H1 (cell line): ENCODE data around the gene MRPS6. TPM values are rescaled to one million over a fixed set of nuclear protein-coding genes. Genes with fewer than 3 reads are reported as not detected.

Experiments
- CTCF ChIA-PET: fragments of 300-600 bp; sonication (Branson Sonifier 250); formaldehyde crosslinking; loops from one replicate; lab custom pipeline; 2021; ENCODE audit not compliant: partially characterized antibody; lab: Charles Lee
- POLR2A ChIA-PET: fragments of 300-600 bp; sonication (Branson Sonifier 250); formaldehyde crosslinking; loops from one replicate; lab custom pipeline; 2021; ENCODE audit warnings: inconsistent platforms; ENCODE audit not compliant: partially characterized antibody; lab: Charles Lee
- DNase-seq, 2 experiments: peaks; one replicate each; pipeline versions ENCODE4 v3.0.0 to v3.0.0-alpha.2; 2010 to 2022; ENCODE audit warnings: low spot score in 2 of 2, low read depth in 1 of 2, mixed read lengths in 1 of 2
- FAIRE-seq: peaks from 2 replicates; lab custom pipeline; 2011; peaks lifted over from hg19 to GRCh38; lab: Jason Lieb, UNC
- H2AFZ ChIP-seq: 2 replicates; pipeline ENCODE4 v1.8.1; 2012; ENCODE audit warnings: low read length, inconsistent platforms
- H2AK5ac ChIP-seq: 2 replicates; pipeline ENCODE4 v1.6.1; 2013; ENCODE audit warnings: low read depth, low read length
- H2BK120ac ChIP-seq: replicated peaks from 2 replicates; pipeline ENCODE3; 2013; ENCODE audit warnings: low read depth, low read length, inconsistent platforms
- H2BK12ac ChIP-seq: 2 replicates; pipeline ENCODE4 v1.6.1; 2013; ENCODE audit warnings: low read depth, low read length
- H2BK15ac ChIP-seq: 2 replicates; pipeline ENCODE4 v1.6.1; 2013; ENCODE audit warnings: low read length
- H2BK20ac ChIP-seq: 2 replicates; pipeline ENCODE4 v1.6.1; 2013; ENCODE audit warnings: low read length
- H2BK5ac ChIP-seq: 2 replicates; pipeline ENCODE4 v1.6.1; 2013; ENCODE audit warnings: low read depth, low read length
- H3K14ac ChIP-seq: 2 replicates; pipeline ENCODE4 v1.6.1; 2013; ENCODE audit warnings: inconsistent platforms; ENCODE audit not compliant: insufficient read length
- H3K18ac ChIP-seq: 2 replicates; pipeline ENCODE4 v1.6.1; 2013; ENCODE audit warnings: low read length; ENCODE audit errors: extremely low read depth
- H3K23ac ChIP-seq: 2 replicates; pipeline ENCODE4 v1.6.1; 2013; ENCODE audit warnings: inconsistent platforms; ENCODE audit not compliant: insufficient read length
- H3K23me2 ChIP-seq: 2 replicates; pipeline ENCODE4 v1.6.1; 2013; ENCODE audit warnings: low read depth, low read length
- H3K27ac ChIP-seq: 2 replicates; pipeline ENCODE4 v1.6.1; 2011; ENCODE audit warnings: low read depth, low read length, inconsistent platforms
- H3K27me3 ChIP-seq, 4 experiments: replicated peaks in 1 of 4; 1 replicate in 1 of 4; 2 replicates in 3 of 4; pipeline versions ENCODE4 v1.6.1 to v1.8.1; 2011 to 2013; ENCODE audit warnings: low read length in 3 of 4, mild to moderate bottlenecking in 3 of 4, inconsistent platforms in 2 of 4, mixed read lengths in 2 of 4, moderate library complexity in 1 of 4; ENCODE audit not compliant: control insufficient read depth in 3 of 4, insufficient read depth in 3 of 4; ENCODE audit errors: extremely low read depth in 1 of 4
- H3K36me3 ChIP-seq, 4 experiments: 2 replicates each; pipeline versions ENCODE4 v1.6.1 to v1.8.1; 2011 to 2013; ENCODE audit warnings: mild to moderate bottlenecking in 4 of 4, low read length in 3 of 4, moderate library complexity in 2 of 4, control low read depth in 1 of 4, inconsistent platforms in 1 of 4; ENCODE audit not compliant: insufficient read depth in 4 of 4, control insufficient read depth in 2 of 4
- H3K4ac ChIP-seq: replicated peaks from 2 replicates; pipeline ENCODE3; 2013; ENCODE audit warnings: low read length, low read depth, mixed read lengths, inconsistent platforms; ENCODE audit not compliant: insufficient read length
- H3K4me1 ChIP-seq, 4 experiments: replicated peaks in 1 of 4; 1 replicate in 1 of 4; 2 replicates in 3 of 4; pipeline versions ENCODE4 v1.6.1 to v1.8.1; 2011 to 2013; ENCODE audit warnings: low read length in 3 of 4, inconsistent platforms in 2 of 4, mixed read lengths in 1 of 4; ENCODE audit not compliant: insufficient read depth in 4 of 4, control insufficient read depth in 3 of 4
- H3K4me2 ChIP-seq, 2 experiments: 2 replicates each; pipeline versions ENCODE4 v1.6.1 to v1.8.1; 2011 to 2013; ENCODE audit warnings: low read depth in 2 of 2, low read length in 2 of 2, control low read depth in 1 of 2, inconsistent platforms in 1 of 2, mild to moderate bottlenecking in 1 of 2; ENCODE audit not compliant: insufficient read depth in 1 of 2
- H3K4me3 ChIP-seq, 4 experiments: fragments of 200-600, 300-600 bp in 1 of 4; sonication (generic), shearing (Covaris generic), sonication (Bioruptor Twin) in 1 of 4; 2 replicates each; pipeline versions ENCODE4 v1.5.1 to v1.8.1; 2011 to 2016; ENCODE audit warnings: low read length in 4 of 4, low read depth in 3 of 4, control low read depth in 2 of 4, inconsistent platforms in 2 of 4, mild to moderate bottlenecking in 2 of 4, mixed read lengths in 1 of 4, moderate library complexity in 1 of 4; ENCODE audit not compliant: insufficient read depth in 2 of 4; ENCODE audit errors: extremely low read depth in 1 of 4
- H3K56ac ChIP-seq: replicated peaks from 2 replicates; pipeline ENCODE3; 2013; ENCODE audit warnings: low read depth, mild to moderate bottlenecking, mixed read lengths, low read length, inconsistent platforms; ENCODE audit not compliant: insufficient read length
- H3K79me1 ChIP-seq: 2 replicates; pipeline ENCODE4 v1.6.1; 2013; ENCODE audit warnings: low read depth, low read length, control low read depth
- H3K79me2 ChIP-seq, 2 experiments: 2 replicates each; pipeline versions ENCODE4 v1.6.1 to v1.8.1; 2012 to 2013; ENCODE audit warnings: low read length in 2 of 2, mild to moderate bottlenecking in 2 of 2, inconsistent platforms in 1 of 2; ENCODE audit not compliant: insufficient read depth in 2 of 2, control insufficient read depth in 1 of 2
- H3K9ac ChIP-seq, 4 experiments: replicated peaks in 1 of 4; 1 replicate in 1 of 4; 2 replicates in 3 of 4; pipeline versions ENCODE4 v1.6.1 to v1.8.1; 2011 to 2013; ENCODE audit warnings: low read depth in 3 of 4, low read length in 3 of 4, control low read depth in 2 of 4, mild to moderate bottlenecking in 2 of 4, moderate library complexity in 2 of 4, inconsistent platforms in 1 of 4; ENCODE audit errors: extremely low read depth in 1 of 4
- H3K9me3 ChIP-seq, 2 experiments: 2 replicates each; pipeline versions ENCODE4 v1.6.1 to v1.8.1; 2012 to 2013; ENCODE audit warnings: mild to moderate bottlenecking in 2 of 2, moderate library complexity in 2 of 2, control low read depth in 1 of 2, inconsistent platforms in 1 of 2, low read depth in 1 of 2, low read length in 1 of 2, mixed read lengths in 1 of 2; ENCODE audit not compliant: insufficient read depth in 2 of 2
- H4K20me1 ChIP-seq, 2 experiments: replicated peaks in 1 of 2; 2 replicates each; pipeline versions ENCODE3 to v1.8.1; 2011 to 2013; ENCODE audit warnings: inconsistent platforms in 2 of 2, low read length in 2 of 2, mild to moderate bottlenecking in 1 of 2; ENCODE audit not compliant: insufficient read depth in 2 of 2, control insufficient read depth in 1 of 2
- H4K5ac ChIP-seq: 2 replicates; pipeline ENCODE4 v1.6.1; 2013; ENCODE audit warnings: low read length, low read depth, mixed read lengths, inconsistent platforms; ENCODE audit not compliant: insufficient read length
- H4K8ac ChIP-seq: 2 replicates; pipeline ENCODE4 v1.8.0; 2013; ENCODE audit warnings: mild to moderate bottlenecking, moderate library complexity, low read length, inconsistent platforms; ENCODE audit not compliant: insufficient read depth; ENCODE audit errors: extremely low read depth
- H4K91ac ChIP-seq: replicated peaks from 2 replicates; pipeline ENCODE3; 2013; ENCODE audit warnings: low read length, mixed read lengths, inconsistent platforms; ENCODE audit not compliant: insufficient read length
- BRCA1 ChIP-seq: IDR thresholded peaks from 2 replicates; pipeline ENCODE4 v1.6.1; 2012; ENCODE audit warnings: low read depth, low read length, improper control_type of control experiment
- CHD1 ChIP-seq: IDR thresholded peaks from 2 replicates; pipeline ENCODE4 v1.6.1; 2012; ENCODE audit warnings: low read depth, low read length, improper control_type of control experiment
- CHD2 ChIP-seq: IDR thresholded peaks from 2 replicates; pipeline ENCODE4 v1.6.1; 2012; ENCODE audit warnings: low read length, improper control_type of control experiment
- EGR1 ChIP-seq: IDR thresholded peaks from 2 replicates; pipeline ENCODE4 v1.6.1; 2011; ENCODE audit warnings: low read depth, low read length, borderline replicate concordance
- EZH2 ChIP-seq: fragments of 200-600 bp; sonication (generic); IDR thresholded peaks from 2 replicates; pipeline ENCODE4 v1.7.1; 2012; ENCODE audit warnings: low read depth, mild to moderate bottlenecking, moderate library complexity, low read length, inconsistent platforms; ENCODE audit not compliant: severe bottlenecking
- GABPA ChIP-seq: IDR thresholded peaks from 2 replicates; pipeline ENCODE4 v1.6.1; 2011; ENCODE audit warnings: mild to moderate bottlenecking, low read length, moderate library complexity, borderline replicate concordance; ENCODE audit not compliant: insufficient read depth
- JUN ChIP-seq: IDR thresholded peaks from 2 replicates; pipeline ENCODE4 v1.6.1; 2011; ENCODE audit warnings: low read depth, mild to moderate bottlenecking, improper control_type of control experiment, low read length
- RXRA ChIP-seq: IDR thresholded peaks from 2 replicates; pipeline ENCODE4 v1.6.1; 2011; ENCODE audit warnings: low read depth, mild to moderate bottlenecking, low read length, moderate library complexity; ENCODE audit not compliant: insufficient read depth
- SAP30 ChIP-seq: fragments of 300-600 bp; sonication (generic); IDR thresholded peaks from 2 replicates; pipeline ENCODE4 v1.7.1; 2012; ENCODE audit warnings: low read length, moderate library complexity, mild to moderate bottlenecking, inconsistent platforms; ENCODE audit not compliant: insufficient read depth, insufficient replicate concordance
- TBP ChIP-seq: IDR thresholded peaks from 2 replicates; pipeline ENCODE4 v1.6.1; 2011; ENCODE audit warnings: low read depth, low read length, improper control_type of control experiment
- ZNF274 ChIP-seq: IDR thresholded peaks from 2 replicates; pipeline ENCODE4 v1.7.0; 2012; ENCODE audit warnings: low read length, borderline replicate concordance; ENCODE audit errors: extremely low read depth
- whole genome bisulfite sequencing, 2 experiments: shearing (Covaris generic) in 1 of 2; methylation state at CpG; one replicate each; pipeline versions ENCODE4 v1.1.6 to v1.1.7; 2013 to 2015; ENCODE audit warnings: low lambda C conversion rate in 2 of 2, mixed read lengths in 2 of 2, inconsistent platforms in 1 of 2, low coverage in 1 of 2, missing lambda C conversion rate in 1 of 2; ENCODE audit not compliant: insufficient replicate concordance in 2 of 2, insufficient coverage in 1 of 2, insufficient read length in 1 of 2; ENCODE audit errors: extremely low coverage in 1 of 2, missing lambda C conversion rate in 1 of 2; 5-methylcytosine and 5-hydroxymethylcytosine counted together
- polyA plus RNA-seq, 7 experiments: library from polyadenylated mRNA; depleted of rRNA in 3 of 7; stranded (reverse) in 5 of 7; unstranded in 2 of 7; fragments of >200 nt in 5 of 7; fragments of 200-250 nt in 2 of 7; gene quantifications; 1 replicate in 5 of 7; 2 replicates in 1 of 7; 4 replicates in 1 of 7; pipeline versions ENCODE4 v1.2.1 to v1.2.3, GENCODE V29; 2011 to 2013; ENCODE audit warnings: missing spikeins in 2 of 7, mixed read lengths in 2 of 7
- total RNA-seq: library from RNA; stranded (reverse); fragmentation: NEBNext Ultra II Directional; extraction: Animal tissue kit (Norgen Biotek cat#: 25700); gene quantifications from 2 replicates; pipeline ENCODE4 v1.2.1, GENCODE V29; 2021
- TF ChIP-seq, protein P1 (sequence below), 3 experiments: IDR thresholded peaks; 1 replicate in 2 of 3; 2 replicates in 1 of 3; pipeline versions ENCODE4 v1.5.1 to v1.6.1; 2011; ENCODE audit warnings: low read length in 3 of 3, mild to moderate bottlenecking in 3 of 3, inconsistent platforms in 2 of 3, low read depth in 1 of 3, moderate library complexity in 1 of 3; ENCODE audit not compliant: insufficient read depth in 1 of 3; ENCODE audit errors: control extremely low read depth in 1 of 3

MRPS6 gene
- total and polyA plus RNA-seq, 2 of the 8 experiments (the other 6 are each of a cell fraction or from before 2014, with no cell fraction given) = 62.7 to 156 TPM

DNA sequence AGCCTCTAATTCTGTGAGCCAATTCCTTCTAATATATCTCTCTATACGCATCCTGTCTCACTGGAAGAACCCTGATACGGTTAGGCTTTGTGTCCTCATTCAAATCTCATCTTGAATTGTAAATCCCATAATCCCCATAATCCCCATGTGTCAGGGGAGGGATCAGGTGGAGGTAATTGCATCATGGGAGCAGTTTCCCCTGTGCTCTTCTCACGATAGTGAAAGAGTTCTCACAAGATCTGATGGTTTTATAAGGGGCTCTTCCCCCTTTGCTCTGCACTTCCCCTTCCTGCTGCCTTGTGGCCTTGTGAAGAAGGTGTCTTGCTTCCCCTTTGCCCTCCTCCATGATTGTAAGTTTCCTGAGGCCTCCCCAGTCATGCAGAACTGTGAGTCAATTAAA is 116.1 kb downstream of the MRPS6 start:
- FAIRE-seq (no peak), DNase-seq (no peak)
- Histone ChIP-seq H3K23ac (no peak overlapping the region), H3K9ac (no peak overlapping the region), H2AK5ac (no peak overlapping the region), H3K18ac (no peak overlapping the region), H2AFZ (no peak overlapping the region), H2BK5ac (no peak overlapping the region), H3K27ac (no peak overlapping the region), H3K4ac (no peak overlapping the region), H3K14ac (no peak overlapping the region), H2BK15ac (no peak overlapping the region), H2BK120ac (no peak overlapping the region), H2BK12ac (no peak overlapping the region), H4K5ac (no peak overlapping the region), H3K4me2 (no peak overlapping the region), H3K27me3 (no peaks in the 10 kb centered on the region), H3K4me3 (no peak overlapping the region), H3K4me1 (peaks cover under 1 to 11% (median 2%) of the 10 kb centered on the region in 4 experiments; a peak in 4 of 7 replicates), H3K23me2 (no peaks in the 10 kb centered on the region), H4K8ac (no peak overlapping the region), H3K56ac (no peak overlapping the region), H4K20me1 (no peaks in the 10 kb centered on the region), H4K91ac (no peak overlapping the region), H3K79me1 (no peaks in the 10 kb centered on the region; the same call in 1 of the 2 replicates), H3K36me3 (no peaks in the 10 kb centered on the region), H3K79me2 (no peaks in the 10 kb centered on the region), H3K9me3 (0 out of 4 replicates have a peak, but pooled peaks cover 0 to 3% of the 10 kb centered on the region in 2 experiments), H2BK20ac (no peak overlapping the region)
- POLR2A ChIA-PET = interaction anchor here (1.1 kb wide), 1 partner anchor 9 kb away, joined by 3 read pairs; no protein-coding TSS in a partner anchor
- CTCF ChIA-PET = interaction anchor here (0.9 kb wide), 1 partner anchor 9 kb away, joined by 4 read pairs; no protein-coding TSS in a partner anchor
- WGBS, 2 experiments = 87% methylated on average over 3 of the region's 3 CpGs; no CpG with 5 or more reads in 1 of the 2 experiments
- TF ChIP-seq TBP = no peak
- no peak for TF ChIP-seq GABPA
- TF ChIP-seq EZH2 = no peak
- TF ChIP-seq, protein P1, sequence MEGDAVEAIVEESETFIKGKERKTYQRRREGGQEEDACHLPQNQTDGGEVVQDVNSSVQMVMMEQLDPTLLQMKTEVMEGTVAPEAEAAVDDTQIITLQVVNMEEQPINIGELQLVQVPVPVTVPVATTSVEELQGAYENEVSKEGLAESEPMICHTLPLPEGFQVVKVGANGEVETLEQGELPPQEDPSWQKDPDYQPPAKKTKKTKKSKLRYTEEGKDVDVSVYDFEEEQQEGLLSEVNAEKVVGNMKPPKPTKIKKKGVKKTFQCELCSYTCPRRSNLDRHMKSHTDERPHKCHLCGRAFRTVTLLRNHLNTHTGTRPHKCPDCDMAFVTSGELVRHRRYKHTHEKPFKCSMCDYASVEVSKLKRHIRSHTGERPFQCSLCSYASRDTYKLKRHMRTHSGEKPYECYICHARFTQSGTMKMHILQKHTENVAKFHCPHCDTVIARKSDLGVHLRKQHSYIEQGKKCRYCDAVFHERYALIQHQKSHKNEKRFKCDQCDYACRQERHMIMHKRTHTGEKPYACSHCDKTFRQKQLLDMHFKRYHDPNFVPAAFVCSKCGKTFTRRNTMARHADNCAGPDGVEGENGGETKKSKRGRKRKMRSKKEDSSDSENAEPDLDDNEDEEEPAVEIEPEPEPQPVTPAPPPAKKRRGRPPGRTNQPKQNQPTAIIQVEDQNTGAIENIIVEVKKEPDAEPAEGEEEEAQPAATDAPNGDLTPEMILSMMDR (IDR thresholded peaks at IDR 0.05; ENCODE audit: control extremely low read depth in 1 of 3, insufficient read depth in 1 of 3, low read depth in 1 of 3, low read length in 3 of 3) = no peak
- no peak for TF ChIP-seq CHD2
- no peak for TF ChIP-seq SAP30
- no peak for TF ChIP-seq EGR1
- TF ChIP-seq ZNF274 = no peak
- no peak for TF ChIP-seq BRCA1
- TF ChIP-seq RXRA = no peak
- no peak for TF ChIP-seq CHD1
- TF ChIP-seq JUN = no peak
